ENCODE measurements around the gene PAQR9.

GRCh38 chr3:142999881-143000280 is 36.4 kb upstream of the PAQR9 start:
- no peak for TF ChIP-seq CTCF (IDR thresholded peaks at IDR 0.05; ENCODE audit: insufficient read depth, low read depth, low read length)
- TF ChIP-seq EZH2 (IDR thresholded peaks at IDR 0.05; ENCODE audit: insufficient read depth, low read length): no peak
